IMR-90 (cell line): ENCODE data around the gene FSIP1. TPM values are rescaled to one million over a fixed set of nuclear protein-coding genes. Genes with fewer than 3 reads are reported as not detected.
A peak's percentile ranks its signal among the peaks of the same experiment; 100 is the strongest.

Experiments
- ATAC-seq: fragments of 200-7000 bp; cut with Tn5 transposase; 2 replicates; pipeline ENCODE4 v1.9.1; 2020; ENCODE audit warnings: low read depth, mild to moderate bottlenecking, moderate library complexity
- BruUV-seq: library from RNA; stranded (reverse); fragments of 400-500 nt; replicated peaks from 2 replicates; lab custom pipeline; 2021; lab: Mats Ljungman, UMichigan
- CTCF ChIA-PET: fragments of 300-600 bp; formaldehyde crosslinking; extraction: SDS; loops from one replicate; lab custom pipeline; 2021; ENCODE audit warnings: antibody characterized with exemption; lab: Yijun Ruan, JAX
- POLR2A ChIA-PET: fragments of 300-600 bp; sonication (Branson Sonifier 250); formaldehyde crosslinking; loops from one replicate; lab custom pipeline; 2022; ENCODE audit warnings: antibody characterized with exemption; ENCODE audit not compliant: unreplicated experiment; lab: Charles Lee
- DNase-seq: peaks from one replicate; pipeline ENCODE4 v3.0.0; 2013
- H2AFZ ChIP-seq: replicated peaks from 2 replicates; pipeline ENCODE3; 2013; ENCODE audit warnings: low read length, mild to moderate bottlenecking; ENCODE audit not compliant: poor library complexity
- H2AK5ac ChIP-seq: 2 replicates; pipeline ENCODE4 v1.6.1; 2013; ENCODE audit warnings: low read depth, low read length, inconsistent platforms
- H2AK9ac ChIP-seq: replicated peaks from 2 replicates; pipeline ENCODE3; 2013; ENCODE audit warnings: mild to moderate bottlenecking, low read depth, low read length, moderate library complexity; ENCODE audit not compliant: poor library complexity
- H2BK120ac ChIP-seq: 2 replicates; pipeline ENCODE4 v1.6.1; 2013; ENCODE audit warnings: low read depth, low read length, inconsistent platforms
- H2BK15ac ChIP-seq: 3 replicates; pipeline ENCODE4 v1.6.1; 2013; ENCODE audit warnings: low read depth, low read length, inconsistent platforms
- H2BK20ac ChIP-seq: 2 replicates; pipeline ENCODE4 v1.6.1; 2013; ENCODE audit warnings: low read depth, mild to moderate bottlenecking, inconsistent platforms, low read length, moderate library complexity
- H2BK5ac ChIP-seq: 2 replicates; pipeline ENCODE4 v1.6.1; 2013; ENCODE audit warnings: mild to moderate bottlenecking, low read depth, low read length, inconsistent platforms; ENCODE audit not compliant: poor library complexity, severe bottlenecking
- H3K14ac ChIP-seq: replicated peaks from 2 replicates; pipeline ENCODE4 v1.6.1; 2013; ENCODE audit warnings: low read depth, low read length, inconsistent platforms
- H3K18ac ChIP-seq: 2 replicates; pipeline ENCODE4 v1.6.1; 2013; ENCODE audit warnings: low read depth, low read length, control low read depth
- H3K23ac ChIP-seq: 2 replicates; pipeline ENCODE4 v1.6.1; 2013; ENCODE audit warnings: low read depth, low read length, inconsistent platforms
- H3K27ac ChIP-seq: 2 replicates; pipeline ENCODE4 v1.5.1; 2013; ENCODE audit warnings: mild to moderate bottlenecking, control low read depth, low read length; ENCODE audit not compliant: insufficient read depth
- H3K27me3 ChIP-seq: 2 replicates; pipeline ENCODE4 v1.6.1; 2013; ENCODE audit warnings: low read length; ENCODE audit not compliant: control insufficient read depth, insufficient read depth
- H3K36me3 ChIP-seq: 2 replicates; pipeline ENCODE4 v1.6.1; 2013; ENCODE audit warnings: low read length, mixed read lengths; ENCODE audit not compliant: control insufficient read depth, insufficient read depth
- H3K4ac ChIP-seq: 2 replicates; pipeline ENCODE4 v1.6.1; 2013; ENCODE audit warnings: low read depth, low read length, inconsistent platforms
- H3K4me1 ChIP-seq: 2 replicates; pipeline ENCODE4 v1.6.1; 2013; ENCODE audit warnings: low read length, mixed read lengths; ENCODE audit not compliant: control insufficient read depth, insufficient read depth
- H3K4me2 ChIP-seq: 2 replicates; pipeline ENCODE4 v1.6.1; 2013; ENCODE audit warnings: low read depth, mild to moderate bottlenecking, control low read depth, low read length, moderate library complexity
- H3K4me3 ChIP-seq: 2 replicates; pipeline ENCODE4 v1.5.1; 2013; ENCODE audit warnings: low read depth, mild to moderate bottlenecking, control low read depth, low read length, moderate library complexity; ENCODE audit not compliant: insufficient read depth
- H3K56ac ChIP-seq: 2 replicates; pipeline ENCODE4 v1.6.1; 2013; ENCODE audit warnings: low read length, inconsistent platforms; ENCODE audit not compliant: insufficient read depth; ENCODE audit errors: extremely low read depth
- H3K79me1 ChIP-seq, 2 experiments: 2 replicates each; pipeline ENCODE4 v1.6.1; 2013; ENCODE audit warnings: low read length in 2 of 2, inconsistent platforms in 1 of 2, low read depth in 1 of 2
- H3K9ac ChIP-seq: 2 replicates; pipeline ENCODE4 v1.6.1; 2013; ENCODE audit warnings: low read depth, low read length, control low read depth
- H3K9me1 ChIP-seq: 2 replicates; pipeline ENCODE4 v1.6.1; 2013; ENCODE audit warnings: low read length, inconsistent platforms; ENCODE audit not compliant: insufficient read depth
- H3K9me3 ChIP-seq: 2 replicates; pipeline ENCODE4 v1.6.1; 2013; ENCODE audit warnings: low read length; ENCODE audit not compliant: control insufficient read depth, insufficient read depth
- H4K20me1 ChIP-seq: 2 replicates; pipeline ENCODE4 v1.6.1; 2013; ENCODE audit warnings: low read length, inconsistent platforms; ENCODE audit not compliant: insufficient read depth
- H4K5ac ChIP-seq: 2 replicates; pipeline ENCODE4 v1.6.1; 2013; ENCODE audit warnings: mild to moderate bottlenecking, low read depth, low read length, control low read depth
- H4K8ac ChIP-seq, 2 experiments: 2 replicates each; pipeline ENCODE4 v1.6.1; 2013; ENCODE audit warnings: low read depth in 2 of 2, low read length in 2 of 2, control low read depth in 1 of 2, inconsistent platforms in 1 of 2
- H4K91ac ChIP-seq: 2 replicates; pipeline ENCODE4 v1.6.1; 2013; ENCODE audit warnings: low read depth, low read length, inconsistent platforms; ENCODE audit not compliant: insufficient read depth
- CHD1 ChIP-seq: IDR thresholded peaks from 2 replicates; pipeline ENCODE4 v1.6.1; 2012; ENCODE audit warnings: low read depth, low read length, improper control_type of control experiment
- CTCF ChIP-seq: conservative IDR thresholded peaks from 2 replicates; pipeline ENCODE4 v1.5.1; 2012; ENCODE audit warnings: mild to moderate bottlenecking, low read depth, low read length, improper control_type of control experiment
- FOS ChIP-seq: fragments of 150-350 bp; IDR thresholded peaks from 2 replicates; pipeline ENCODE4 v1.6.1; 2016; ENCODE audit warnings: low read depth, low read length
- RAD21 ChIP-seq: IDR thresholded peaks from 2 replicates; pipeline ENCODE4 v1.6.1; 2012; ENCODE audit warnings: low read length, improper control_type of control experiment
- WGBS, 2 experiments: methylation state at CpG; one replicate each; pipeline versions ENCODE4 v1.1.5 to v1.1.7; 2013; ENCODE audit warnings: missing lambda C conversion rate in 2 of 2; ENCODE audit not compliant: insufficient read length in 1 of 2; ENCODE audit errors: extremely low coverage in 2 of 2; 5-methylcytosine and 5-hydroxymethylcytosine counted together
- dilution Hi-C: fragments of 300-500 bp; cut with HindIII; formaldehyde crosslinking; loops from one replicate; pipeline ENCODE4 v1.14.3; 2018; ENCODE audit warnings: low sequenced_read_pairs; ENCODE audit not compliant: unreplicated experiment
- in situ Hi-C: fragments of 300-500 bp; cut with MboI; formaldehyde crosslinking; loops from 3 replicates; pipeline ENCODE4 v1.14.3; 2019; ENCODE audit warnings: low sequenced_read_pairs, inconsistent platforms, mixed read lengths
- intact Hi-C: fragments of 100-400 bp; cut with micrococcal nuclease; formaldehyde crosslinking; loops from 2 replicates; pipeline ENCODE4 v1.10.0; 2022
- polyA plus RNA-seq, 3 experiments: library from polyadenylated mRNA; depleted of rRNA; stranded (reverse); fragments of >200 nt; gene quantifications; 2 replicates each; pipeline ENCODE4 v1.2.3, GENCODE V29; 2012; ENCODE audit warnings: low replicate concordance in 1 of 3
- total RNA-seq: library from RNA; depleted of rRNA; stranded (reverse); fragments of >200 nt; gene quantifications from 2 replicates; pipeline ENCODE4 v1.2.3, GENCODE V29; 2012
- TF ChIP-seq, protein P1 (sequence below): fragments of 150-350 bp; IDR thresholded peaks from 2 replicates; pipeline ENCODE4 v1.6.1; 2016; ENCODE audit warnings: low read depth, mild to moderate bottlenecking, low read length, moderate library complexity, borderline replicate concordance

FSIP1 gene
- total and polyA plus RNA-seq, 2 of the 4 experiments (the other 2 are of a cell fraction): 0.10 to 0.18 TPM

GRCh38 chr15:39578851-39579486 lies 203.7 kb downstream of the FSIP1 start:
- H2AFZ ChIP-seq: peak overlapping the region; percentile 52
- ChIA-PET CTCF (interaction anchor here (0.6 to 1.7 kb wide), 8 partner anchors 68 to 873 kb away, joined by 3 to 13 read pairs (median 3); no protein-coding TSS in a partner anchor), POLR2A (no interaction called here)
- peak overlapping the region; percentile 93 for H3K14ac ChIP-seq
- ATAC-seq: no peak
- H2AK5ac ChIP-seq: peak overlapping the region; percentile 93
- peak overlapping the region; percentile 86 for H4K5ac ChIP-seq
- intact Hi-C loops (loop anchor here (1.0 to 2.0 kb wide), 4 partner anchors 68 to 275 kb away; no protein-coding TSS in a partner anchor), dilution Hi-C loops (no loop called here), in situ Hi-C loops (loop anchor here (5.0 kb wide), 1 partner anchor 277 kb away; no protein-coding TSS in a partner anchor)
- TF ChIP-seq FOS (no peak; the same call in 1 of the 2 replicates), CHD1 (no peak), RAD21 (peak; percentile 18; the same call in 1 of the 2 replicates), CTCF (0 out of 2 replicates have a peak, but pooled peaks have one; percentile 24)
- TF ChIP-seq, protein P1, sequence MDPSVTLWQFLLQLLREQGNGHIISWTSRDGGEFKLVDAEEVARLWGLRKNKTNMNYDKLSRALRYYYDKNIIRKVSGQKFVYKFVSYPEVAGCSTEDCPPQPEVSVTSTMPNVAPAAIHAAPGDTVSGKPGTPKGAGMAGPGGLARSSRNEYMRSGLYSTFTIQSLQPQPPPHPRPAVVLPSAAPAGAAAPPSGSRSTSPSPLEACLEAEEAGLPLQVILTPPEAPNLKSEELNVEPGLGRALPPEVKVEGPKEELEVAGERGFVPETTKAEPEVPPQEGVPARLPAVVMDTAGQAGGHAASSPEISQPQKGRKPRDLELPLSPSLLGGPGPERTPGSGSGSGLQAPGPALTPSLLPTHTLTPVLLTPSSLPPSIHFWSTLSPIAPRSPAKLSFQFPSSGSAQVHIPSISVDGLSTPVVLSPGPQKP: no peak
- H3K27me3 ChIP-seq: no peaks in the 10 kb centered on the region
- DNase-seq: peak; percentile 52
- H3K23ac ChIP-seq: peak overlapping the region; percentile 94
- H3K27ac ChIP-seq: peak overlapping the region; percentile 97
- H2BK20ac ChIP-seq: peak overlapping the region; percentile 49
- peak overlapping the region; percentile 61 for H3K9ac ChIP-seq
- BruUV-seq: TSS peak; percentile 63
- peak overlapping the region; percentile 98 for H2BK5ac ChIP-seq
- no peaks in the 10 kb centered on the region for H3K9me3 ChIP-seq
- peak overlapping the region; percentile 82 for H2AK9ac ChIP-seq
- peaks cover 30% of the 10 kb centered on the region for H4K20me1 ChIP-seq
- H3K4ac ChIP-seq: peak overlapping the region; percentile 94
- H2BK15ac ChIP-seq: peak overlapping the region; percentile 37
- peaks cover 26% of the 10 kb centered on the region for H3K36me3 ChIP-seq
- H4K8ac ChIP-seq: peak overlapping the region; percentile 71 to 81
- H3K4me2 ChIP-seq: peak overlapping the region; percentile 58
- peak overlapping the region; percentile 97 for H2BK120ac ChIP-seq
- peak overlapping the region; percentile 88 for H4K91ac ChIP-seq
- peak overlapping the region; percentile 95 for H3K56ac ChIP-seq
- peaks cover 3 to 29% of the 10 kb centered on the region in 2 experiments; a peak in 2 of 4 replicates for H3K79me1 ChIP-seq
- H3K4me3 ChIP-seq: peak overlapping the region; percentile 46
- peaks cover 9% of the 10 kb centered on the region for H3K4me1 ChIP-seq
- no CpG with 5 or more reads among the region's 5 CpGs for WGBS, 2 experiments
- peak overlapping the region; percentile 68 for H3K18ac ChIP-seq
- H3K9me1 ChIP-seq: peaks cover 8% of the 10 kb centered on the region; the same call in 1 of the 2 replicates
